ENCODE data around the gene SRA1.

DNA sequence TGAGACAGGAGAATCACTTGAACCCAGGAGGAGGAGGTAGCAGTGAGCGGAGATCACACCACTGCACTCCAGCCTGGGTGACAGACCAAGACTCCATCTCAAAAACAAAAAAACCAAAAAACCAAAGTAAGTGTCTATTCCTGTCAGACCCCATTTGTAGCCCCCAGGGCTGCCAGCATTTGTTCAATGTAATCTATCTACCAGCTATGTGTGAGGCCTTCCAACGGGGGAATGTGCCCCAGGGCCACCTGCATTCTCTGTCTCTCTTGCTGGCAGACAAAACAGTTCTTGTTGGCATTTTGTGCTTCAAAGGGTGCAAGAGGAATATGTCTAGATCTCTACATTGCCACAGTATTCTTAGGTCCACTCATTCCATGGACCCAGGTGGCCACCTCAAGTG is 41.6 kb upstream of the SRA1 start:
- TF ChIP-seq, protein P1, sequence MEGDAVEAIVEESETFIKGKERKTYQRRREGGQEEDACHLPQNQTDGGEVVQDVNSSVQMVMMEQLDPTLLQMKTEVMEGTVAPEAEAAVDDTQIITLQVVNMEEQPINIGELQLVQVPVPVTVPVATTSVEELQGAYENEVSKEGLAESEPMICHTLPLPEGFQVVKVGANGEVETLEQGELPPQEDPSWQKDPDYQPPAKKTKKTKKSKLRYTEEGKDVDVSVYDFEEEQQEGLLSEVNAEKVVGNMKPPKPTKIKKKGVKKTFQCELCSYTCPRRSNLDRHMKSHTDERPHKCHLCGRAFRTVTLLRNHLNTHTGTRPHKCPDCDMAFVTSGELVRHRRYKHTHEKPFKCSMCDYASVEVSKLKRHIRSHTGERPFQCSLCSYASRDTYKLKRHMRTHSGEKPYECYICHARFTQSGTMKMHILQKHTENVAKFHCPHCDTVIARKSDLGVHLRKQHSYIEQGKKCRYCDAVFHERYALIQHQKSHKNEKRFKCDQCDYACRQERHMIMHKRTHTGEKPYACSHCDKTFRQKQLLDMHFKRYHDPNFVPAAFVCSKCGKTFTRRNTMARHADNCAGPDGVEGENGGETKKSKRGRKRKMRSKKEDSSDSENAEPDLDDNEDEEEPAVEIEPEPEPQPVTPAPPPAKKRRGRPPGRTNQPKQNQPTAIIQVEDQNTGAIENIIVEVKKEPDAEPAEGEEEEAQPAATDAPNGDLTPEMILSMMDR (conservative IDR thresholded peaks at IDR 0.05; ENCODE audit: low read depth, low read length), result no peak
- no peak for TF ChIP-seq EZH2 (IDR thresholded peaks at IDR 0.05; ENCODE audit: low read length, unreplicated experiment)
